Measurements from ENCODE around the gene CYP19A1.
"Not testable (repeated sequence)": the region's sequence is repeated elsewhere in the genome, so short reads cannot be mapped to it uniquely, and the experiment has no call there.

Gene CYP19A1

GRCh38 chr15:51288143-51289065, 50.0 kb downstream of the CYP19A1 start:
- DNase-seq = no peak

- DNase-seq = no peak
These were observed 51.6 kb downstream of the CYP19A1 start for GRCh38 chr15:51286816-51287215.

GRCh38 chr15:51285399-51285798, 53.0 kb downstream of the CYP19A1 start:
- no peak for DNase-seq

- no peak for DNase-seq
These were observed 53.5 kb downstream of the CYP19A1 start for GRCh38 chr15:51284871-51285270.

GRCh38 chr15:51283026-51283425, 55.4 kb downstream of the CYP19A1 start:
- DNase-seq = no peak

- peak; percentile 16 for DNase-seq
These were observed 56.2 kb downstream of the CYP19A1 start for GRCh38 chr15:51282241-51282640.

- peak; percentile 36 for DNase-seq
These were observed 56.9 kb downstream of the CYP19A1 start for GRCh38 chr15:51281368-51281967.

- no peak for DNase-seq
These were observed 57.6 kb downstream of the CYP19A1 start for GRCh38 chr15:51280838-51281237.

GRCh38 chr15:51279391-51279790, 59.0 kb downstream of the CYP19A1 start:
- no peak for DNase-seq

GRCh38 chr15:51277101-51277500, 61.3 kb downstream of the CYP19A1 start:
- DNase-seq = no peak

GRCh38 chr15:51274956-51275355, 63.4 kb downstream of the CYP19A1 start:
- no peak for DNase-seq

- no peak for DNase-seq
These were observed 67.7 kb downstream of the CYP19A1 start for GRCh38 chr15:51270706-51271105.

GRCh38 chr15:51269496-51269895, 68.9 kb downstream of the CYP19A1 start:
- DNase-seq = no peak

- no peak for DNase-seq
These were observed 70.7 kb downstream of the CYP19A1 start for GRCh38 chr15:51267703-51268083.

GRCh38 chr15:51267051-51267702, 71.2 kb downstream of the CYP19A1 start:
- DNase-seq = no peak

GRCh38 chr15:51266656-51267050, 71.7 kb downstream of the CYP19A1 start:
- DNase-seq = no peak

- DNase-seq = no peak
These were observed 73.3 kb downstream of the CYP19A1 start for GRCh38 chr15:51265037-51265555.

- DNase-seq = no peak
These were observed 74.7 kb downstream of the CYP19A1 start for GRCh38 chr15:51263726-51264125.

- DNase-seq = no peak
These were observed 75.3 kb downstream of the CYP19A1 start for GRCh38 chr15:51263116-51263515.

- no peak for DNase-seq
These were observed 75.9 kb downstream of the CYP19A1 start for GRCh38 chr15:51262463-51262862.

- DNase-seq = not testable (repeated sequence)
These were observed 77.3 kb downstream of the CYP19A1 start for GRCh38 chr15:51261113-51261512.

- peak; percentile 94 for DNase-seq
These were observed 78.2 kb downstream of the CYP19A1 start for GRCh38 chr15:51260202-51260601.

- no peak for DNase-seq
These were observed 82.9 kb downstream of the CYP19A1 start for GRCh38 chr15:51255533-51255932.

All from fibroblast of skin of abdomen (primary cell).